HepG2 (cell line): ENCODE results near the gene CHID1. TPM values are rescaled to one million over a fixed set of nuclear protein-coding genes. Genes with fewer than 3 reads are reported as not detected.
A peak's percentile ranks its signal among the peaks of the same experiment; 100 is the strongest.

Experiments used
- ATF7-NPFF ChIP-seq: sonication (generic); formaldehyde crosslinking; IDR thresholded peaks from 2 replicates; pipeline ENCODE4 v1.8.1; 2023; ENCODE audit warnings: mild to moderate bottlenecking, low read depth, missing genetic modification reagents, moderate library complexity
- CCAR2 ChIP-seq: fragments of 200-400 bp; formaldehyde crosslinking; optimal IDR thresholded peaks from 2 replicates; pipeline ENCODE3; 2018; ENCODE audit warnings: low read depth, mild to moderate bottlenecking, low read length, moderate library complexity
- CREB3 ChIP-seq: sonication (generic); formaldehyde crosslinking; IDR thresholded peaks from 2 replicates; pipeline ENCODE4 v1.5.0; 2020; ENCODE audit warnings: missing genetic modification reagents
- CSRNP1 ChIP-seq: sonication (generic); formaldehyde crosslinking; IDR thresholded peaks from 2 replicates; pipeline ENCODE4 v1.8.1; 2023; ENCODE audit warnings: mild to moderate bottlenecking, missing genetic modification reagents
- E2F5 ChIP-seq: sonication (generic); formaldehyde crosslinking; conservative IDR thresholded peaks from 2 replicates; pipeline ENCODE4 v1.4.0; 2020; ENCODE audit warnings: missing genetic modification reagents
- JUND ChIP-seq: sonication (generic); formaldehyde crosslinking; IDR thresholded peaks from 2 replicates; pipeline ENCODE4 v1.8.0; 2022; ENCODE audit warnings: mild to moderate bottlenecking, missing genetic modification reagents
- MTA3 ChIP-seq: sonication (generic); formaldehyde crosslinking; IDR thresholded peaks from 2 replicates; pipeline ENCODE4 v1.4.0; 2020; ENCODE audit warnings: missing genetic modification reagents
- MXD4 ChIP-seq: IDR thresholded peaks from 2 replicates; pipeline ENCODE4 v1.6.1; 2016; ENCODE audit warnings: mild to moderate bottlenecking, missing biosample characterization, missing genetic modification reagents
- NFIB ChIP-seq: sonication (generic); formaldehyde crosslinking; IDR thresholded peaks from 2 replicates; pipeline ENCODE4 v1.9.0; 2021; ENCODE audit warnings: missing genetic modification reagents, mild to moderate bottlenecking, borderline replicate concordance
- NFIC ChIP-seq: IDR thresholded peaks from 2 replicates; pipeline ENCODE4 v1.6.1; 2012; ENCODE audit warnings: mild to moderate bottlenecking, low read length, inconsistent platforms
- RFX5 ChIP-seq: IDR thresholded peaks from 2 replicates; pipeline ENCODE4 v1.6.1; 2011; ENCODE audit warnings: low read depth, low read length, improper control_type of control experiment
- THAP11 ChIP-seq: IDR thresholded peaks from 2 replicates; pipeline ENCODE4 v1.6.1; 2016; ENCODE audit warnings: missing biosample characterization, missing genetic modification reagents
- THAP8 ChIP-seq: sonication (generic); formaldehyde crosslinking; IDR thresholded peaks from 2 replicates; pipeline ENCODE4 v1.5.1; 2020; ENCODE audit warnings: missing genetic modification reagents, mild to moderate bottlenecking, borderline replicate concordance
- YEATS4 ChIP-seq: sonication (generic); formaldehyde crosslinking; IDR thresholded peaks from 2 replicates; pipeline ENCODE4 v1.4.0; 2020; ENCODE audit warnings: missing genetic modification reagents, borderline replicate concordance
- ZBTB38 ChIP-seq: sonication (generic); formaldehyde crosslinking; IDR thresholded peaks from 2 replicates; pipeline ENCODE4 v1.5.1; 2020; ENCODE audit warnings: mild to moderate bottlenecking, missing genetic modification reagents
- ZBTB7B ChIP-seq: sonication (generic); formaldehyde crosslinking; IDR thresholded peaks from 2 replicates; pipeline ENCODE4 v1.4.0; 2020; ENCODE audit warnings: missing genetic modification reagents
- ZKSCAN8 ChIP-seq: IDR thresholded peaks from 2 replicates; pipeline ENCODE4 v1.6.1; 2016; ENCODE audit warnings: borderline replicate concordance, missing genetic modification reagents, missing compliant biosample characterization
- ZMAT3 ChIP-seq: sonication (generic); formaldehyde crosslinking; conservative IDR thresholded peaks from 2 replicates; pipeline ENCODE4 v1.7.0; 2021; ENCODE audit warnings: missing genetic modification reagents
- ZNF652 ChIP-seq: IDR thresholded peaks from 2 replicates; pipeline ENCODE4 v1.6.1; 2016; ENCODE audit warnings: low read depth, borderline replicate concordance
- ZNF687 ChIP-seq: sonication (generic); formaldehyde crosslinking; IDR thresholded peaks from 2 replicates; pipeline ENCODE4 v1.5.1; 2020; ENCODE audit warnings: mild to moderate bottlenecking, missing genetic modification reagents, moderate library complexity
- ZNF746 ChIP-seq: sonication (generic); formaldehyde crosslinking; IDR thresholded peaks from 2 replicates; pipeline ENCODE4 v1.8.0; 2022; ENCODE audit warnings: mild to moderate bottlenecking, missing genetic modification reagents
- ZSCAN20 ChIP-seq: sonication (generic); formaldehyde crosslinking; IDR thresholded peaks from 2 replicates; pipeline ENCODE4 v1.4.0; 2020; ENCODE audit warnings: missing genetic modification reagents, mild to moderate bottlenecking, borderline replicate concordance
- polyA plus RNA-seq, 8 experiments: library from polyadenylated mRNA; depleted of rRNA in 3 of 8; stranded (reverse) in 7 of 8; unstranded in 1 of 8; fragments of >200 nt; fragmentation: Illumina TruSeq in 4 of 8; extraction: Trizol in 4 of 8; gene quantifications; 2 replicates each; pipeline versions ENCODE4 v1.2.1 to v1.2.3, GENCODE V29; 2011 to 2016; ENCODE audit warnings: low read depth in 4 of 8, missing spikeins in 1 of 8, mixed read lengths in 1 of 8; ENCODE audit not compliant: insufficient read depth in 1 of 8
- total RNA-seq, 5 experiments: library from RNA; depleted of rRNA; stranded (reverse); fragments of >200 nt; fragmentation: Illumina TruSeq; extraction: Trizol; gene quantifications; 2 replicates each; pipeline ENCODE4 v1.2.3, GENCODE V29; 2016; ENCODE audit warnings: low read depth in 1 of 5

Gene CHID1
- total and polyA plus RNA-seq, 2 of the 13 experiments (the other 11 are each of a cell fraction or from before 2014, with no cell fraction given) = 65.1 to 93.6 TPM

- no peak for TF ChIP-seq MXD4 (CRISPR knock-in tag)
- no peak for TF ChIP-seq RFX5
- TF ChIP-seq YEATS4 (CRISPR knock-in tag) = 0 out of 2 replicates have a peak, but pooled peaks have one; percentile 6
- no peak for TF ChIP-seq THAP11 (CRISPR knock-in tag)
- no peak for TF ChIP-seq E2F5 (CRISPR knock-in tag)
- no peak for TF ChIP-seq ZBTB7B (CRISPR knock-in tag)
- no peak for TF ChIP-seq CSRNP1 (CRISPR knock-in tag)
- no peak for TF ChIP-seq ZNF746 (CRISPR knock-in tag)
- TF ChIP-seq ZMAT3 = no peak
- TF ChIP-seq THAP8 = no peak
- 0 out of 2 replicates have a peak, but pooled peaks have one; percentile 10 for TF ChIP-seq ZBTB38 (CRISPR knock-in tag)
- no peak for TF ChIP-seq CCAR2
- no peak for TF ChIP-seq NFIC
- TF ChIP-seq ATF7-NPFF (CRISPR knock-in tag) = no peak
- TF ChIP-seq MTA3 (CRISPR knock-in tag) = no peak
- TF ChIP-seq ZSCAN20 = no peak
- no peak for TF ChIP-seq CREB3 (CRISPR knock-in tag)
- TF ChIP-seq ZNF687 (CRISPR knock-in tag) = 0 out of 2 replicates have a peak, but pooled peaks have one; percentile 23
- no peak for TF ChIP-seq ZNF652 (CRISPR knock-in tag)
- TF ChIP-seq JUND (CRISPR knock-in tag) = no peak
- no peak for TF ChIP-seq NFIB
- TF ChIP-seq ZKSCAN8 (CRISPR knock-in tag) = no peak
These were observed 44.8 kb upstream of the CHID1 start (continued) for GRCh38 chr11:955154-956063.
